HCT116 (cell line): ENCODE data around the gene KCNAB3. TPM values are rescaled to one million over a fixed set of nuclear protein-coding genes. Genes with fewer than 3 reads are reported as not detected.

Experiments used
- EGR1 ChIP-seq: IDR thresholded peaks from 2 replicates; pipeline ENCODE4 v1.6.1; 2012; ENCODE audit warnings: low read depth
- ELF1 ChIP-seq: IDR thresholded peaks from 2 replicates; pipeline ENCODE4 v1.6.1; 2012; ENCODE audit warnings: low read depth, borderline replicate concordance
- EZH2 ChIP-seq: fragments of 200-600 bp; sonication (generic); IDR thresholded peaks from 2 replicates; pipeline ENCODE4 v1.6.1; 2017; ENCODE audit warnings: antibody characterized with exemption, mixed run types
- EZH2phosphoT487 ChIP-seq: fragments of 200-600 bp; IDR thresholded peaks from 2 replicates; pipeline ENCODE4 v1.6.1; 2018; ENCODE audit warnings: antibody characterized with exemption, borderline replicate concordance
- POLR2AphosphoS5 ChIP-seq: IDR thresholded peaks from 2 replicates; pipeline ENCODE4 v1.6.1; 2011; ENCODE audit warnings: mild to moderate bottlenecking, low read depth, low read length, moderate library complexity
- RAD21 ChIP-seq: IDR thresholded peaks from 2 replicates; pipeline ENCODE4 v1.6.1; 2012; ENCODE audit warnings: low read depth, mild to moderate bottlenecking
- SRF ChIP-seq: IDR thresholded peaks from 2 replicates; pipeline ENCODE4 v1.6.1; 2012; ENCODE audit warnings: low read depth
- YY1 ChIP-seq: IDR thresholded peaks from 2 replicates; pipeline ENCODE4 v1.6.1; 2011; ENCODE audit warnings: low read length, low read depth, moderate library complexity, mild to moderate bottlenecking; ENCODE audit not compliant: insufficient replicate concordance; ENCODE audit errors: extremely low read depth
- ZBTB33 ChIP-seq: IDR thresholded peaks from 2 replicates; pipeline ENCODE4 v1.6.1; 2011; ENCODE audit warnings: mild to moderate bottlenecking, low read length, moderate library complexity; ENCODE audit not compliant: insufficient replicate concordance; ENCODE audit errors: extremely low read depth
- ZFX ChIP-seq: fragments of 450-650 bp; IDR thresholded peaks from 2 replicates; pipeline ENCODE4 v1.6.1; 2017
- ZNF274 ChIP-seq: fragments of 200-500 bp; sonication (Bioruptor generic); IDR thresholded peaks from 2 replicates; pipeline ENCODE4 v1.6.1; 2014; ENCODE audit warnings: mild to moderate bottlenecking, low read depth, low read length, inconsistent platforms
- total RNA-seq: library from RNA; stranded (reverse); gene quantifications from one replicate; pipeline ENCODE4 v1.2.1, GENCODE V29; 2021; ENCODE audit not compliant: unreplicated experiment
- TF ChIP-seq, protein P1 (sequence below): IDR thresholded peaks from 2 replicates; pipeline ENCODE4 v1.6.1; 2012

The KCNAB3 gene
- total RNA-seq, 1 experiment from 2014 or later: 7.1 TPM

DNA sequence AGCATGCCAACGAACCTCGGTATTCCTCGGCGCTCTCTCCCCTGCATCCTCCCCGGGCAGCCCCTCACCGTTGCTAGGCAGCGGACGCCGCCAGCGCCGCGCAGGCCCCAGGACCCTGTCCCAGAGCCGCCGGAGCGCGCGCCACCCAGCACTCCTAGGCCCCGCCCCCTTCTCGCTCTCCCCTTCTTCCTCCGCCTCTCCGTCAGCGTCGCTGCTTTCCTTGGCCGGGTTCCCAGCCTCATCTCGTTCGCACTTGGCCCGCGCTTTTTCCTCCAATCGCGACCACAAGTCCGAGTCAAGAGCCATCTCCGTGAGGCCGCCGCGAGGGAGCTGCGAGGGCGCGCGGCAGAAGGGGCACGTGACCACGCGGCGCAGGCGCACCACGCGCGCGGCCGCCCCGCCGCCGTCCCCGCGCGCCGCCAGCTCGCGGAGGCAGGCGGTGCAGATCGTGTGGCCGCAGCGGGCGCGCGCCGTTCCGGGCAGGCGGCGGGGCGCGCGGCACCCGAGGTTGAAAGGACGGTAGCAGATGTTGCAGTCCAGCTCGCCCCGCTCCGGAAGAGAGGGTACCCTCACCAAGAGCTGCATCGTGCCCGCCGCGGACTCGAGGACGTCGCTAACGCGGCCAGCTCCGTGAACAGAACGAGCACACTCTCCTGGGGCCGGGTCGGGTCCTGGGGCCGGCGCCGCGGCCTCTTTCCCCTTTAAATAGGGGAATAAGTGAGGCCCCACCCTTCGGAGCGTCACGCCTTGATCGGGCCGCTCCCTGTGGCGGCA is 13.9 kb downstream of the KCNAB3 start, which contains the start of gene RNF227 (continued):
- TF ChIP-seq, protein P1, sequence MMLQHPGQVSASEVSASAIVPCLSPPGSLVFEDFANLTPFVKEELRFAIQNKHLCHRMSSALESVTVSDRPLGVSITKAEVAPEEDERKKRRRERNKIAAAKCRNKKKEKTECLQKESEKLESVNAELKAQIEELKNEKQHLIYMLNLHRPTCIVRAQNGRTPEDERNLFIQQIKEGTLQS: no peak
- TF ChIP-seq YY1: no peak
- TF ChIP-seq EGR1: 0 out of 2 replicates have a peak, but pooled peaks have one; percentile 34
- TF ChIP-seq SRF: no peak
- no peak for TF ChIP-seq ZFX
- no peak for TF ChIP-seq RAD21
- no peak for TF ChIP-seq ZNF274
- TF ChIP-seq ZBTB33: no peak
- TF ChIP-seq POLR2AphosphoS5: no peak
- TF ChIP-seq EZH2: no peak
- TF ChIP-seq EZH2phosphoT487: no peak
- no peak for TF ChIP-seq ELF1
